GM12874 (cell line): ENCODE data around the gene ASTN2.

Experiments used
- CTCF ChIP-seq: IDR thresholded peaks from 2 replicates; pipeline ENCODE4 v1.5.1; 2011; ENCODE audit warnings: low read depth, mild to moderate bottlenecking, control low read depth, low read length, moderate library complexity; ENCODE audit not compliant: insufficient read depth

Gene ASTN2

DNA sequence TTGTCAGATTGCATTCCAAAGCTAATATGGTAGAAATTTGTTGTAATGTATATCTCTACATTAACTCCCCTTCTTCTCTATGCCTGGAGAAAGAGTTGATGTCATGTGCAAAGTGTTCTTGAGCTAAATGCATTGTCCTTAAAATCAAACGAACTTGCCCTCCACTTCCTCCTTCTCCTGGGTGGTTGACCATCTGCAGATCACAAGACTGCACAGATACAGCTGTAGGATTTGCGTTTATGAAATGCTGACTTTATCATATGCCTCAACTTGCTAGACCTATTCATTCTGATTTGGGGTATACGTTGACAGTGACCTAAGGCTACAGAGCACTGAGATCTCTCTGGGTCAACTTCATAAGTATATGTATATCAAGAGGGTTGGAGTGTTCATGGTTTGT, 719.4 kb downstream of the ASTN2 start:
- TF ChIP-seq CTCF, result no peak

DNA sequence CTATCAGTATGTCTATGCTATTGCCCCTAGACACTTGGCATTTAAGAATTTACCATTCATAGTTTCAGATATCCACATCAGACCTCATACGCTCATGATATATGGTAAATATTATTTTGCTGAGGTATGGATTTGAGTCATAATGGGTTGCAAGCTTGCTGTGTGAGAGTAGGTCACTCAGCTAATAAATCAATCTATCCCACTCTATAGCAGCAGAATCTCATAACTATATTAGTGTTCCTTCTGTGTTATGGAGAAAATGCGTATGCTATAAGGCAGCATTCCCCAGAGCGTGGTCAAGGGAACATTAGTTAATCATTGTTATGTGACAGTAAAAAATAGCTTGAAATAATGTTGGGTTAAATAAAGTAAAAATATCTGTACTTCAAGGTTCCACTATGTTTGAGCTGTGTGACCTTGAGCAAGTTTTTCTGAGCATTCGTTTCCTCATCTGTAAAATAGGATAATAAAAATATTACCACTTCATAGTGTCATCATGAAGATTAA, 720.0 kb downstream of the ASTN2 start:
- no peak for TF ChIP-seq CTCF

DNA sequence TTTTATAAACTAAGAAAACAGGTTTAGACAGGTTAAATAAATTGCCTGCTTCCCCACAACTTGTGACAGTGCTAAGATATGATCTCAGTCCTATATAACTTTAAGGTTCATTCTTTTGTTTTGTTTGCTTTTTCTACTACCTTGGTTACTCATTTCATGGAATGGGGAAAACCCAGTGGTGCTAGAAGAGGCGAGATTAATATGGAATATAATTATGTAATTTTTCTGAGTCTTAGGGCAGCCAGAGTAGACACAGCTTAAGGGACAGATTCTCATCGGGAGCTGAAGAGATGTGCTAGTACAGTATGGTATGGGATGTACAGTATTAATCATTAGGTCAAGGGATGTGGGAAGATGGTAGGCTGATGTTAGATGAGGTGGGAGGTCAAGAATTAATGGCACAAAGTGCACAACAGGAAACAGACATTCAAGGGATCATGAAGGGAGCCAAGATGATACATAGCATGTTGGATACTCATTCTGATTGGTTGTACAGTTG, 721.6 kb downstream of the ASTN2 start:
- TF ChIP-seq CTCF, result no peak

DNA sequence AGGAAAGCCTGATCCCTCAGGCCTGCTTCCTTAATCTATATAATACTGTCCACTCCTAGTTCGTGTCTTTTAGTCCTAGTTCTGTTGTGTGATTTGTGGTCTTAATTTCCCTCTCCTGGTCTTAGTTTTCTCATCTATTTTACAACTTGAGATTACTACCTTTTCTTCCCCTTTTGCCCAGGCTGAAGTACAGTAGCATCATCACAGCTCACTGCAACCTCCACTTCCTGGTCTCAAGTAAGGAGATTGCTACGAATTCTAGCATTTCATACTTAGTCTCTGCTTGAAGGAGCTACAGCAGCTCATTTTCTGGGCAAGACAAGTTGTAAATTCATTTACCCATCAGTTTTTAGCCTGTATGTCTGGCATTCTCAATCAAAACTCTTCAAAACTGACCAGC, 722.2 kb downstream of the ASTN2 start:
- TF ChIP-seq CTCF, result no peak

DNA sequence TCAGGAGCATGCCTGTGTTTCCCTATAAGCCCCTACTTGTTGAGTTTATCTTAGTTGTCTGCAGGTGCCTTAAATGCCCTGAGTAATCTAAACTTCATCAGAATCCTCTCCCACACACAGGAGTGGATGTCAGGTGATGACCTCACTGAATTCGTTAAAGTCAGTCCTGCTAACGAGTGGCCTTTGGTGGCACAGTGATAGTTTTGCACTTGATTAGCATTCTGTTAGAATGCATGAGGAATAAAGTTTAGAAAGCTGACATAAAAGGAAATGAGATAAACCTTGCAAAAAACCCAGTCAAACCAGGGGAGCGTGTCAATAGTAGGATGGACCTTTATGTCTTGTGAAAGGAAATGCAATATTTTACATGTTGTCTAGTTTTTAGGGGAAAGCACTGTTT, 723.2 kb downstream of the ASTN2 start:
- TF ChIP-seq CTCF, result no peak

DNA sequence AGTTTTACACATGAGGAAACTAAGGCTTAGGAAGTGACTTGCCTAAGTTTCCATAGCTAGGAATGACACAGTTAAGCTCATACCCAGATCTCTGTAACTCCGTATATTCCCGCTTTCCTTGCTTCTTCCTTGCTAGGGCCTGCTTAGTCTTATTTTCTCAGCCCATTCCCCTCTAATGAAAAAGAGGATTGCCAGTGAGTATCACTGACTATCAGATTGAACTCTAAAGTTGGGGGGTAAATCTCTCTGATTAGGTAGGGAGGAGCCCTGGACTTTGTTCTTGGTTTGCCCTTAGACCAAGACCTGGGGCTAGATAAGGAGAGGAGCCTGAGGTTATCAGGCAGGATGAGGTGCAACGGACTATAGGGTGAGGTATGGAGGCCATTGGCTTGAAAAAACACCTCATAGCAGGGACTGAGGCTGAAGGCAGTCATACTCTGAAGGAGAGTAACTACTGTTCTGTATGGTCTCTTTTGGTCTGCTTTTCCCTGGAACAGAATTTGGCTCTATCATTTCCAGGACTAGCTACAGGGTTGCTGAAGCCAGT, 725.3 kb downstream of the ASTN2 start:
- TF ChIP-seq CTCF, result no peak

GRCh38 chr9:116688806-116689485, 725.9 kb downstream of the ASTN2 start:
- no peak for TF ChIP-seq CTCF
